B cell (primary cell): Measurements from ENCODE around the gene PLEK2. TPM values are rescaled to one million over a fixed set of nuclear protein-coding genes. Genes with fewer than 3 reads are reported as not detected.

Source experiments
- ATAC-seq: fragments of 200-7000 bp; cut with Tn5 transposase; one replicate; pipeline ENCODE4 v1.10.0; 2021; ENCODE audit warnings: low read depth, mild to moderate bottlenecking, moderate number of reproducible peaks, moderate library complexity
- CTCF ChIA-PET: fragments of 350-600 bp; sonication (Branson Sonifier 250); formaldehyde crosslinking; loops from one replicate; lab custom pipeline; 2021; ENCODE audit warnings: antibody characterized with exemption, inconsistent platforms; lab: Charles Lee
- POLR2A ChIA-PET: fragments of 350-600 bp; sonication (Branson Sonifier 250); formaldehyde crosslinking; loops from one replicate; lab custom pipeline; 2021; ENCODE audit warnings: antibody characterized with exemption; lab: Charles Lee
- DNase-seq: peaks from one replicate; pipeline ENCODE4 v3.0.0; 2013
- H2AFZ ChIP-seq: 2 replicates; pipeline ENCODE4 v1.6.1; 2012; ENCODE audit warnings: mild to moderate bottlenecking, low read depth, low read length; ENCODE audit not compliant: insufficient read depth, poor library complexity, severe bottlenecking
- H3K27ac ChIP-seq, 2 donors: 1 replicate in 1 of 2; 2 replicates in 1 of 2; pipeline ENCODE4 v1.5.1; 2012 to 2013; ENCODE audit warnings: low read length in 2 of 2, mild to moderate bottlenecking in 2 of 2, moderate library complexity in 1 of 2
- H3K27me3 ChIP-seq, 4 experiments: fragments of 200-600 bp in 1 of 4; sonication (generic) in 1 of 4; replicated peaks in 1 of 4; 1 replicate in 2 of 4; 2 replicates in 2 of 4; pipeline versions ENCODE4 v1.6.1 to v1.7.0; 2013 to 2016; ENCODE audit warnings: low read length in 3 of 4, mild to moderate bottlenecking in 2 of 4, mixed read lengths in 1 of 4, moderate library complexity in 1 of 4; ENCODE audit not compliant: insufficient read depth in 4 of 4, control insufficient read depth in 3 of 4; ENCODE audit errors: control extremely low read depth in 1 of 4
- H3K36me3 ChIP-seq, 2 experiments: replicated peaks in 1 of 2; 1 replicate in 1 of 2; 2 replicates in 1 of 2; pipeline versions ENCODE4 v1.6.1 to v1.7.1; 2013; ENCODE audit warnings: low read length in 1 of 2; ENCODE audit not compliant: insufficient read depth in 2 of 2, control insufficient read depth in 1 of 2; ENCODE audit errors: control extremely low read depth in 1 of 2, extremely low read depth in 1 of 2
- H3K4me1 ChIP-seq, 2 donors: fragments of 200-600 bp in 1 of 2; sonication (generic) in 1 of 2; 1 replicate in 1 of 2; 2 replicates in 1 of 2; pipeline versions ENCODE4 v1.5.1 to v1.6.1; 2013 to 2017; ENCODE audit warnings: low read length in 2 of 2; ENCODE audit not compliant: control insufficient read depth in 2 of 2, insufficient read depth in 2 of 2
- H3K4me2 ChIP-seq: replicated peaks from 2 replicates; pipeline ENCODE3; 2012; ENCODE audit warnings: mild to moderate bottlenecking, low read depth, low read length; ENCODE audit not compliant: poor library complexity, severe bottlenecking
- H3K4me3 ChIP-seq, 5 experiments: fragments of 200-600 bp in 1 of 5; sonication (generic) in 1 of 5; 1 replicate in 3 of 5; 2 replicates in 2 of 5; pipeline versions ENCODE4 v1.5.1 to v1.7.0; 2011 to 2016; ENCODE audit warnings: low read length in 4 of 5, mild to moderate bottlenecking in 4 of 5, low read depth in 2 of 5, control low read depth in 1 of 5, moderate library complexity in 1 of 5; ENCODE audit not compliant: insufficient read depth in 1 of 5; ENCODE audit errors: control extremely low read depth in 1 of 5, extremely low read depth in 1 of 5
- H3K79me2 ChIP-seq: fragments of 200-600 bp; sonication (generic); one replicate; pipeline ENCODE4 v1.6.0; 2016; ENCODE audit warnings: low read length; ENCODE audit not compliant: control insufficient read depth, insufficient read depth
- H3K9ac ChIP-seq: fragments of 200-600 bp; sonication (generic); 2 replicates; pipeline ENCODE4 v1.6.1; 2017; ENCODE audit warnings: mild to moderate bottlenecking, low read length, moderate library complexity
- H3K9me3 ChIP-seq, 3 donors: one replicate each; pipeline versions ENCODE4 v1.6.1 to v1.7.1; 2013; ENCODE audit warnings: low read length in 2 of 3; ENCODE audit not compliant: control insufficient read depth in 2 of 3, insufficient read depth in 1 of 3; ENCODE audit errors: control extremely low read depth in 1 of 3
- H4K20me1 ChIP-seq: 2 replicates; pipeline ENCODE4 v1.6.0; 2012; ENCODE audit warnings: mild to moderate bottlenecking, low read length; ENCODE audit not compliant: insufficient read depth, control insufficient read depth, poor library complexity, severe bottlenecking
- H3K27ac Mint-ChIP-seq: one replicate; pipeline ENCODE4 v1.8.0; 2021; ENCODE audit warnings: mixed read lengths
- H3K27me3 Mint-ChIP-seq: one replicate; pipeline ENCODE4 v1.8.0; 2021; ENCODE audit warnings: mixed read lengths
- H3K4me1 Mint-ChIP-seq: one replicate; pipeline ENCODE4 v1.8.0; 2021; ENCODE audit warnings: mixed read lengths
- H3K4me3 Mint-ChIP-seq: one replicate; pipeline ENCODE4 v1.8.0; 2021; ENCODE audit warnings: mixed read lengths
- H3K9me3 Mint-ChIP-seq: one replicate; pipeline ENCODE4 v1.8.0; 2022; ENCODE audit warnings: mixed read lengths; ENCODE audit not compliant: insufficient read depth
- CTCF ChIP-seq: fragments of 200-600 bp; IDR thresholded peaks from one replicate; pipeline ENCODE4 v1.8.0; 2022; ENCODE audit warnings: antibody characterized with exemption, mild to moderate bottlenecking
- EZH2 ChIP-seq: IDR thresholded peaks from 2 replicates; pipeline ENCODE4 v1.6.1; 2012; ENCODE audit warnings: borderline replicate concordance, low read depth, mild to moderate bottlenecking, moderate library complexity, low read length; ENCODE audit not compliant: insufficient read depth, poor library complexity, severe bottlenecking
- WGBS: methylation state at CpG from one replicate; pipeline ENCODE4 v1.1.5; 2013; ENCODE audit warnings: missing lambda C conversion rate; ENCODE audit not compliant: insufficient coverage; 5-methylcytosine and 5-hydroxymethylcytosine counted together
- intact Hi-C: fragments of 100-400 bp; cut with micrococcal nuclease; formaldehyde crosslinking; loops from one replicate; pipeline ENCODE4 v1.10.0; 2022
- polyA plus RNA-seq: library from polyadenylated mRNA; depleted of rRNA; stranded (reverse); fragments of >200 nt; gene quantifications from 2 replicates; pipeline ENCODE4 v1.2.3, GENCODE V29; 2012
- total RNA-seq, 2 donors: library from RNA; stranded (reverse); fragments of 120-200 nt in 1 of 2; gene quantifications; 1 replicate in 1 of 2; 2 replicates in 1 of 2; pipeline versions ENCODE4 v1.2.3 to v1.2.4, GENCODE V29; 2013 to 2022

Gene PLEK2
- total and polyA plus RNA-seq, 2 donors (not counting 1 experiment from before 2014, with no cell fraction given): not detected

- no peak for TF ChIP-seq CTCF
- Mint-ChIP-seq H3K4me3 (no peak overlapping the region), H3K27ac (no peak overlapping the region)
Measured at GRCh38 chr14:67429510-67430205, 17.7 kb upstream of the PLEK2 start.

GRCh38 chr14:67428501-67429031 lies 16.6 kb upstream of the PLEK2 start:
- H3K9me3 Mint-ChIP-seq: no peaks in the 10 kb centered on the region
- no peak overlapping the region for H2AFZ ChIP-seq
- H3K27ac Mint-ChIP-seq: no peak overlapping the region
- 98% methylated on average over 5 of the region's 7 CpGs for WGBS
- ATAC-seq (no peak), DNase-seq (no peak)
- intact Hi-C loops: no loop called here
- peaks cover 0 to 2% (median 0%) of the 10 kb centered on the region in 3 donors for H3K9me3 ChIP-seq
- H3K79me2 ChIP-seq: no peaks in the 10 kb centered on the region
- H3K9ac ChIP-seq: no peak overlapping the region
- no peaks in the 10 kb centered on the region for H3K36me3 ChIP-seq
- ChIA-PET POLR2A (no interaction called here), CTCF (interaction anchor here (1.2 to 23.4 kb wide), 13 partner anchors 10 to 281 kb away, joined by 3 to 863 read pairs (median 26); partner anchors contain the start of genes RDH12 and TMEM229B)
- H3K4me2 ChIP-seq: no peak overlapping the region
- peaks cover 17% of the 10 kb centered on the region for H3K27me3 Mint-ChIP-seq
- no peak overlapping the region for H3K27ac ChIP-seq
- H3K4me1 Mint-ChIP-seq: peaks cover 3% of the 10 kb centered on the region
- no peak overlapping the region for H3K4me3 Mint-ChIP-seq
- no peak for TF ChIP-seq CTCF
- TF ChIP-seq EZH2: no peak
- H4K20me1 ChIP-seq: no peaks in the 10 kb centered on the region
- peaks cover 0 to 23% (median 1%) of the 10 kb centered on the region in 4 experiments for H3K27me3 ChIP-seq
- H3K4me1 ChIP-seq: peaks cover 0 to 4% of the 10 kb centered on the region in 2 donors
- no peak overlapping the region for H3K4me3 ChIP-seq

More at GRCh38 chr14:67429510-67430205, 17.7 kb upstream of the PLEK2 start:
- H3K4me1 Mint-ChIP-seq: peaks cover 3% of the 10 kb centered on the region
- H3K27me3 ChIP-seq: peaks cover 0 to 16% (median 1%) of the 10 kb centered on the region in 4 experiments
- no peaks in the 10 kb centered on the region for H3K9me3 Mint-ChIP-seq
- DNase-seq (no peak), ATAC-seq (no peak)
- H2AFZ ChIP-seq: no peak overlapping the region
- WGBS: 88% methylated on average over 7 of the region's 9 CpGs
- H3K27ac ChIP-seq: no peak overlapping the region
- peaks cover 0 to 4% of the 10 kb centered on the region in 2 donors for H3K4me1 ChIP-seq
- CTCF ChIA-PET: interaction anchor here (3.3 to 23.4 kb wide), 5 partner anchors 9 to 274 kb away, joined by 26 to 863 read pairs (median 37); partner anchors contain the start of genes RDH12 and TMEM229B
- peaks cover 14% of the 10 kb centered on the region for H3K27me3 Mint-ChIP-seq
- H4K20me1 ChIP-seq: no peaks in the 10 kb centered on the region
- no peak overlapping the region for H3K4me2 ChIP-seq
- no peaks in the 10 kb centered on the region for H3K36me3 ChIP-seq
- H3K9ac ChIP-seq: no peak overlapping the region
- no peaks in the 10 kb centered on the region for H3K79me2 ChIP-seq
- intact Hi-C loops: no loop called here
- H3K9me3 ChIP-seq: peaks cover 0 to 2% (median 0%) of the 10 kb centered on the region in 3 donors
- no peak overlapping the region for H3K4me3 ChIP-seq
- POLR2A ChIA-PET: no interaction called here
